ENCODE data around the gene CCDC142. TPM values are rescaled to one million over a fixed set of nuclear protein-coding genes. Genes with fewer than 3 reads are reported as not detected.
"Not testable (repeated sequence)": the region's sequence is repeated elsewhere in the genome, so short reads cannot be mapped to it uniquely, and the experiment has no call there.

CCDC142 gene
- polyA plus RNA-seq, 1 of the 3 experiments (the other 2 are of a cell fraction), result 8.7 TPM

- H4K20me1 ChIP-seq (ENCODE audit: insufficient read depth), result no peaks in the 10 kb centered on the region
- H3K27me3 ChIP-seq (ENCODE audit: insufficient read depth), result no peaks in the 10 kb centered on the region
- no peak for DNase-seq
- POLR2A ChIA-PET, result no interaction called here
- no peaks in the 10 kb centered on the region for H3F3A ChIP-seq (replicated peaks; ENCODE audit: insufficient read depth)
- no peak overlapping the region for H3K27ac ChIP-seq (ENCODE audit: low read depth in 2 of 2, low read length in 1 of 2)
- no peak overlapping the region for H3K4me3 ChIP-seq (ENCODE audit: low read depth in 2 of 2, low read length in 1 of 2)
- peaks cover 49% of the 10 kb centered on the region for H3K79me2 ChIP-seq (ENCODE audit: insufficient read depth)
- no peak overlapping the region for H3K4me2 ChIP-seq
- H3K9ac ChIP-seq, result no peak overlapping the region
- H3K9me3 ChIP-seq, result no peaks in the 10 kb centered on the region
- H3K36me3 ChIP-seq (replicated peaks in 1 of 2; ENCODE audit: control insufficient read depth in 1 of 2, insufficient read depth in 2 of 2, low read length in 1 of 2), result peaks cover 6 to 16% of the 10 kb centered on the region in 2 experiments
- H2AFZ ChIP-seq (ENCODE audit: low read depth), result no peak overlapping the region
- H3K9me2 ChIP-seq, result no peaks in the 10 kb centered on the region
- CTCF ChIA-PET, result interaction anchor here (7.5 kb wide), 1 partner anchor 101 kb away, joined by 116 read pairs; no protein-coding TSS in a partner anchor
- peaks cover 7 to 11% of the 10 kb centered on the region in 2 experiments; a peak in 3 of 4 replicates for H3K4me1 ChIP-seq (ENCODE audit: control insufficient read depth in 1 of 2, insufficient read depth in 2 of 2, low read depth in 1 of 2, low read length in 1 of 2)
- 100% methylated on average over 2 of the region's 2 CpGs for WGBS (ENCODE audit: low lambda C conversion rate)
- TF ChIP-seq ELF1 (IDR thresholded peaks at IDR 0.05), result no peak
- no peak for TF ChIP-seq RAD21 (IDR thresholded peaks at IDR 0.05; ENCODE audit: low read length)
- TF ChIP-seq TCF12 (IDR thresholded peaks at IDR 0.05), result no peak
- TF ChIP-seq IRF3 (IDR thresholded peaks at IDR 0.05; ENCODE audit: low read depth, low read length), result no peak
- no peak for TF ChIP-seq FOXJ3 (CRISPR knock-in tag; IDR thresholded peaks at IDR 0.05)
- TF ChIP-seq PBX3 (IDR thresholded peaks at IDR 0.05), result no peak
- no peak for TF ChIP-seq RXRA (IDR thresholded peaks at IDR 0.05; ENCODE audit: borderline replicate concordance, low read depth)
- no peak for TF ChIP-seq NRF1 (IDR thresholded peaks at IDR 0.05; ENCODE audit: low read depth, low read length)
Observed at GRCh38 chr2:74486141-74486540, 3.3 kb upstream of the CCDC142 start.

GRCh38 chr2:74483675-74484164 lies 922 bp upstream of the CCDC142 start:
- H3K4me2 ChIP-seq, result peak overlapping the region; percentile 86
- peak overlapping the region; percentile 70 to 97 for H3K4me3 ChIP-seq (ENCODE audit: low read depth in 2 of 2, low read length in 1 of 2)
- H3K36me3 ChIP-seq (replicated peaks in 1 of 2; ENCODE audit: control insufficient read depth in 1 of 2, insufficient read depth in 2 of 2, low read length in 1 of 2), result peaks cover 8 to 15% of the 10 kb centered on the region in 2 experiments
- peak overlapping the region; percentile 86 for H2AFZ ChIP-seq (ENCODE audit: low read depth)
- H3K9me2 ChIP-seq; DNase-seq; H3F3A ChIP-seq (replicated peaks; ENCODE audit: insufficient read depth); H3K27me3 ChIP-seq (ENCODE audit: insufficient read depth); H3K9me3 ChIP-seq; H4K20me1 ChIP-seq (ENCODE audit: insufficient read depth); H3K27ac ChIP-seq (ENCODE audit: low read depth in 2 of 2, low read length in 1 of 2): not testable (repeated sequence)
- ChIA-PET CTCF (interaction anchor here (0.7 to 7.5 kb wide), 21 partner anchors 9 to 161 kb away, joined by 3 to 116 read pairs (median 10); partner anchors contain the start of genes AUP1, DQX1, HTRA2 and LBX2), POLR2A (interaction anchor here (0.6 to 3.5 kb wide), 12 partner anchors 11 to 92 kb away, joined by 3 to 24 read pairs (median 7); partner anchors contain the start of genes AUP1, C2orf81, HTRA2 and INO80B)
- 64% methylated on average over 19 of the region's 19 CpGs for WGBS (ENCODE audit: low lambda C conversion rate)
- H3K79me2 ChIP-seq (ENCODE audit: insufficient read depth), result peaks cover 71% of the 10 kb centered on the region
- H3K9ac ChIP-seq, result peak overlapping the region; percentile 79
- H3K4me1 ChIP-seq (ENCODE audit: control insufficient read depth in 1 of 2, insufficient read depth in 2 of 2, low read depth in 1 of 2, low read length in 1 of 2), result peaks cover 13 to 16% of the 10 kb centered on the region in 2 experiments; a peak in 3 of 4 replicates

Data from SK-N-SH (cell line).